H1 (cell line): ENCODE measurements around the gene CPHXL2. TPM values are rescaled to one million over a fixed set of nuclear protein-coding genes. Genes with fewer than 3 reads are reported as not detected.

ENCODE experiments used
- CHD1 ChIP-seq: IDR thresholded peaks from 2 replicates; pipeline ENCODE4 v1.6.1; 2012; ENCODE audit warnings: low read depth, low read length, improper control_type of control experiment
- CHD7 ChIP-seq: fragments of 300-600 bp; sonication (generic); IDR thresholded peaks from 2 replicates; pipeline ENCODE4 v1.7.1; 2012; ENCODE audit warnings: low read length, moderate library complexity, mild to moderate bottlenecking, inconsistent platforms; ENCODE audit not compliant: insufficient replicate concordance
- CTCF ChIP-seq, 3 experiments: IDR thresholded peaks; 1 replicate in 2 of 3; 2 replicates in 1 of 3; pipeline versions ENCODE4 v1.5.1 to v1.6.1; 2011; ENCODE audit warnings: low read length in 3 of 3, mild to moderate bottlenecking in 3 of 3, inconsistent platforms in 2 of 3, low read depth in 1 of 3, moderate library complexity in 1 of 3; ENCODE audit not compliant: insufficient read depth in 1 of 3; ENCODE audit errors: control extremely low read depth in 1 of 3
- RNF2 ChIP-seq: fragments of 200-900, 300-1000 bp; sonication (generic); IDR thresholded peaks from 2 replicates; pipeline ENCODE4 v1.7.1; 2016; ENCODE audit warnings: borderline replicate concordance, low read depth, mild to moderate bottlenecking, antibody characterized with exemption, low read length; ENCODE audit not compliant: poor library complexity, severe bottlenecking; ENCODE audit errors: missing control alignments
- polyA plus RNA-seq, 7 experiments: library from polyadenylated mRNA; depleted of rRNA in 3 of 7; stranded (reverse) in 5 of 7; unstranded in 2 of 7; fragments of >200 nt in 5 of 7; fragments of 200-250 nt in 2 of 7; gene quantifications; 1 replicate in 5 of 7; 2 replicates in 1 of 7; 4 replicates in 1 of 7; pipeline versions ENCODE4 v1.2.1 to v1.2.3, GENCODE V29; 2011 to 2013; ENCODE audit warnings: missing spikeins in 2 of 7, mixed read lengths in 2 of 7
- total RNA-seq: library from RNA; stranded (reverse); fragmentation: NEBNext Ultra II Directional; extraction: Animal tissue kit (Norgen Biotek cat#: 25700); gene quantifications from 2 replicates; pipeline ENCODE4 v1.2.1, GENCODE V29; 2021

Gene CPHXL2
- total and polyA plus RNA-seq, 2 of the 8 experiments (the other 6 are each of a cell fraction or from before 2014, with no cell fraction given), result not detected

GRCh38 chr16:75658175-75658574, 18.6 kb downstream of the CPHXL2 start (continued):
- no peak for TF ChIP-seq CHD7
- no peak for TF ChIP-seq CTCF (IDR thresholded peaks at IDR 0.05; ENCODE audit: control extremely low read depth in 1 of 3, insufficient read depth in 1 of 3, low read depth in 1 of 3, low read length in 3 of 3)
- TF ChIP-seq RNF2, result no peak
- TF ChIP-seq CHD1, result no peak
